ENCODE data around the gene CBLIF. TPM values are rescaled to one million over a fixed set of nuclear protein-coding genes. Genes with fewer than 3 reads are reported as not detected.

The CBLIF gene
- total RNA-seq, 2 experiments from 2014 or later = not detected

DNA sequence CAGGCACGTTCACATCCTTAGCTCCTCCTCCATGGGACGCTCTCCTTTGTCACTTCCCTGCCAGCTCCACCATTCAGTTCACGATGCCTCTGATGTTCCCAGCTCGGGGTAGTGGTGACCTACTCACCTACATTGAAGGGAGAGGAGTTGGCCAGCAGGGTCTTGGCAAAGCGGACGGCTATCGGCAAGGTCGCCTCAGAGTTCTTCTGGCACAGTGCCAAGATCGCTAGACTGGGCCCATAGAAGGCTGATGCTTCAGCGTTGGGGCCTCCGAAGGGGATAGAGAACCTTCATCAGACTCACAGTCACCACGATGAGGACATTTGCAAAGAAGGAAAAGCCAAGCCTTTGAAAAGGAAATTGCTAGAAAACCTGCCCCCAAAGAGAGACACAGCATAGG is 3.0 kb downstream of the CBLIF start:
- Histone ChIP-seq H3K9me3 (ENCODE audit: control insufficient read depth in 1 of 2, insufficient read depth in 1 of 2, low read length in 2 of 2) (no peaks in the 10 kb centered on the region), H3K27ac (ENCODE audit: low read depth in 1 of 2, low read length in 2 of 2) (no peak overlapping the region), H3K4me1 (ENCODE audit: insufficient read depth, low read length) (no peaks in the 10 kb centered on the region), H3K27me3 (ENCODE audit: control insufficient read depth in 1 of 2, insufficient read depth in 2 of 2, low read length in 2 of 2) (no peaks in the 10 kb centered on the region), H3K36me3 (ENCODE audit: insufficient read depth, low read length) (no peaks in the 10 kb centered on the region), H3K4me3 (ENCODE audit: low read length) (no peak overlapping the region)
- Mint-ChIP-seq H3K36me3 (ENCODE audit: low read depth) (no peaks in the 10 kb centered on the region), H3K27ac (no peak overlapping the region), H3K9me3 (no peaks in the 10 kb centered on the region), H3K27me3 (peaks cover 18% of the 10 kb centered on the region), H3K4me3 (no peak overlapping the region), H3K4me1 (ENCODE audit: low read depth) (no peaks in the 10 kb centered on the region)
- ATAC-seq (ENCODE audit: poor library complexity) = no peak
- intact Hi-C loops (cut with DNase I, micrococcal nuclease) = no loop called here
- POLR2A ChIA-PET = no interaction called here
- CTCF ChIA-PET = interaction anchor here (1.2 kb wide), 1 partner anchor 9 kb away, joined by 3 read pairs; no protein-coding TSS in a partner anchor
- TF ChIP-seq, protein P1, sequence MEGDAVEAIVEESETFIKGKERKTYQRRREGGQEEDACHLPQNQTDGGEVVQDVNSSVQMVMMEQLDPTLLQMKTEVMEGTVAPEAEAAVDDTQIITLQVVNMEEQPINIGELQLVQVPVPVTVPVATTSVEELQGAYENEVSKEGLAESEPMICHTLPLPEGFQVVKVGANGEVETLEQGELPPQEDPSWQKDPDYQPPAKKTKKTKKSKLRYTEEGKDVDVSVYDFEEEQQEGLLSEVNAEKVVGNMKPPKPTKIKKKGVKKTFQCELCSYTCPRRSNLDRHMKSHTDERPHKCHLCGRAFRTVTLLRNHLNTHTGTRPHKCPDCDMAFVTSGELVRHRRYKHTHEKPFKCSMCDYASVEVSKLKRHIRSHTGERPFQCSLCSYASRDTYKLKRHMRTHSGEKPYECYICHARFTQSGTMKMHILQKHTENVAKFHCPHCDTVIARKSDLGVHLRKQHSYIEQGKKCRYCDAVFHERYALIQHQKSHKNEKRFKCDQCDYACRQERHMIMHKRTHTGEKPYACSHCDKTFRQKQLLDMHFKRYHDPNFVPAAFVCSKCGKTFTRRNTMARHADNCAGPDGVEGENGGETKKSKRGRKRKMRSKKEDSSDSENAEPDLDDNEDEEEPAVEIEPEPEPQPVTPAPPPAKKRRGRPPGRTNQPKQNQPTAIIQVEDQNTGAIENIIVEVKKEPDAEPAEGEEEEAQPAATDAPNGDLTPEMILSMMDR (IDR thresholded peaks at IDR 0.05) = no peak
- no peak for DNase-seq

DNA sequence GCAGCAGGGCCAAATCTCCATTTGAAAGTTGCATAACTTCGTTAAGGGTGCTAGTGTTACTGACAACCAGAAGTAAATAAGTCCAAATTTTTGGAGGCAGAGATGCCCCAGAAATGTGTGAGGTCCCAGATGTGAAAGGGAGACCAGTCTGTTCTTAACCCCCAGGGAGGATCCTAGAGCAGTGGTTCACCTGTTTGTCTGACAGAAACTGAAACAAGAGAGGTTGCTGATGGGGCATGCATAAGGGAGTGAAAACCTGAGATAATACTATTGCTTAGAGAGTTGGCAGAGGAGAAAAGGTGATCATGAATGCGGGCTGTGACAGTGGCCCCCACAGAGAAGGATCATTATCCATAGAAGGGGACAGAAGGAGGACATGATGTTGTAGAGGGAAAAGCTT is 3.8 kb downstream of the CBLIF start:
- H3K36me3 Mint-ChIP-seq (ENCODE audit: low read depth) = no peaks in the 10 kb centered on the region
- TF ChIP-seq, protein P1 (IDR thresholded peaks at IDR 0.05) = no peak
- H3K4me1 Mint-ChIP-seq (ENCODE audit: low read depth) = no peaks in the 10 kb centered on the region
- H3K4me3 Mint-ChIP-seq = no peak overlapping the region
- ATAC-seq (ENCODE audit: poor library complexity) (no peak), DNase-seq (no peak)
- Histone ChIP-seq H3K9me3 (ENCODE audit: control insufficient read depth in 1 of 2, insufficient read depth in 1 of 2, low read length in 2 of 2) (no peaks in the 10 kb centered on the region), H3K36me3 (ENCODE audit: insufficient read depth, low read length) (no peaks in the 10 kb centered on the region), H3K4me1 (ENCODE audit: insufficient read depth, low read length) (no peaks in the 10 kb centered on the region), H3K4me3 (ENCODE audit: low read length) (no peak overlapping the region), H3K27me3 (ENCODE audit: control insufficient read depth in 1 of 2, insufficient read depth in 2 of 2, low read length in 2 of 2) (no peaks in the 10 kb centered on the region), H3K27ac (ENCODE audit: low read depth in 1 of 2, low read length in 2 of 2) (no peak overlapping the region)
- ChIA-PET CTCF (interaction anchor here (1.2 kb wide), 1 partner anchor 9 kb away, joined by 3 read pairs; no protein-coding TSS in a partner anchor), POLR2A (no interaction called here)
- intact Hi-C loops (cut with DNase I, micrococcal nuclease) = no loop called here
- H3K9me3 Mint-ChIP-seq = no peaks in the 10 kb centered on the region
- H3K27ac Mint-ChIP-seq = no peak overlapping the region
- peaks cover 26% of the 10 kb centered on the region for H3K27me3 Mint-ChIP-seq

DNA sequence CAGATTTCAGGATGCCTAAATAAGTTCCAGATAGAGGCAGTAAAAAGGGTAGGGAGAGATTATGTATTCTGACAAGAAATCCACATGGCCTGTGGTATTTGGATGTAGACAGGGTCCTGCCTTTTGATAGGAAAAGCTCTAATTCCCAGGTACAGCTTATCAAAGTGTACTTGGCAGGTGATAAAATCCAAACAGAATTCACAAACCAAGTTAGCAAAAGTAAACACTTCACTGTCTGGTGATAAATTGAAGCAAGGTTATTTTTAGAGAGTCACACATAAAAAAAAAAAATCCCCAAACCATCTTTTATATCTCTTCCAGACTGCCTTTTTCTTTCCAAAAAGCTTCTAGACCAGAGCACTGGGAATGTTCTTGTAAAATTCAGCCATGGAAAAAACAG is 5.7 kb downstream of the CBLIF start:
- H3K9me3 Mint-ChIP-seq = no peaks in the 10 kb centered on the region
- ChIA-PET CTCF (no interaction called here), POLR2A (no interaction called here)
- H3K4me1 Mint-ChIP-seq (ENCODE audit: low read depth) = no peaks in the 10 kb centered on the region
- TF ChIP-seq, protein P1 (IDR thresholded peaks at IDR 0.05) = no peak
- no peaks in the 10 kb centered on the region for H3K36me3 Mint-ChIP-seq (ENCODE audit: low read depth)
- no peaks in the 10 kb centered on the region for H3K4me1 ChIP-seq (ENCODE audit: insufficient read depth, low read length)
- H3K27ac Mint-ChIP-seq = no peak overlapping the region
- ATAC-seq (ENCODE audit: poor library complexity) (no peak), DNase-seq (no peak)
- intact Hi-C loops (cut with DNase I, micrococcal nuclease) = no loop called here
- H3K4me3 ChIP-seq (ENCODE audit: low read length) = no peak overlapping the region
- no peak overlapping the region for H3K4me3 Mint-ChIP-seq
- H3K27me3 ChIP-seq (ENCODE audit: control insufficient read depth in 1 of 2, insufficient read depth in 2 of 2, low read length in 2 of 2) = no peaks in the 10 kb centered on the region
- no peaks in the 10 kb centered on the region for H3K9me3 ChIP-seq (ENCODE audit: control insufficient read depth in 1 of 2, insufficient read depth in 1 of 2, low read length in 2 of 2)
- no peaks in the 10 kb centered on the region for H3K36me3 ChIP-seq (ENCODE audit: insufficient read depth, low read length)
- no peak overlapping the region for H3K27ac ChIP-seq (ENCODE audit: low read depth in 1 of 2, low read length in 2 of 2)
- peaks cover 31% of the 10 kb centered on the region for H3K27me3 Mint-ChIP-seq
